Gastroesophageal sphincter (tissue), 4 donors: Measurements from ENCODE around the gene SLCO3A1. TPM values are rescaled to one million over a fixed set of nuclear protein-coding genes. Genes with fewer than 3 reads are reported as not detected.

Source experiments
- ATAC-seq: fragments of 150-250 bp; one replicate; pipeline ENCODE4 v1.9.1; 2016; ENCODE audit warnings: mild to moderate bottlenecking, moderate library complexity
- H3K27ac ChIP-seq, 4 donors: fragments of 200-600 bp; sonication (generic) in 3 of 4; 1 replicate in 3 of 4; 2 replicates in 1 of 4; pipeline ENCODE4 v1.5.1; 2016 to 2019
- H3K27me3 ChIP-seq: fragments of 200-600 bp; sonication (generic); one replicate; pipeline ENCODE4 v1.5.1; 2019
- H3K36me3 ChIP-seq, 2 donors: fragments of 200-600 bp; sonication (generic); one replicate each; pipeline ENCODE4 v1.5.1; 2019; ENCODE audit warnings: control low read depth in 1 of 2
- H3K4me1 ChIP-seq, 3 donors: fragments of 200-600 bp; sonication (generic); 1 replicate in 2 of 3; 2 replicates in 1 of 3; pipeline ENCODE4 v1.5.1; 2016 to 2019; ENCODE audit warnings: control low read depth in 2 of 3
- H3K4me3 ChIP-seq, 2 donors: fragments of 200-600 bp; sonication (generic); one replicate each; pipeline ENCODE4 v1.5.1; 2019; ENCODE audit warnings: mild to moderate bottlenecking in 1 of 2, moderate library complexity in 1 of 2
- H3K9me3 ChIP-seq, 3 donors: fragments of 200-600 bp; sonication (generic); one replicate each; pipeline ENCODE4 v1.5.1; 2017 to 2019; ENCODE audit warnings: control low read depth in 2 of 3
- EP300 ChIP-seq: sonication (generic); formaldehyde crosslinking; IDR thresholded peaks from one replicate; pipeline ENCODE4 v1.6.1; 2017; ENCODE audit warnings: antibody characterized with exemption, mild to moderate bottlenecking
- POLR2A ChIP-seq, 2 donors: fragments of 450-650 bp; IDR thresholded peaks; one replicate each; pipeline ENCODE4 v1.6.1; 2017; ENCODE audit warnings: antibody characterized with exemption in 2 of 2, mild to moderate bottlenecking in 2 of 2, moderate library complexity in 1 of 2
- POLR2AphosphoS5 ChIP-seq: sonication (generic); formaldehyde crosslinking; IDR thresholded peaks from one replicate; pipeline ENCODE4 v1.6.1; 2017; ENCODE audit warnings: antibody characterized with exemption
- WGBS, 2 donors: methylation state at CpG; one replicate each; pipeline ENCODE4 v1.1.5; 2018; ENCODE audit warnings: low coverage in 1 of 2; 5-methylcytosine and 5-hydroxymethylcytosine counted together
- total RNA-seq, 4 donors: library from RNA; depleted of rRNA; stranded (reverse); fragments of >200 nt; gene quantifications; one replicate each; pipeline ENCODE4 v1.1.0, GENCODE V29; 2016
- TF ChIP-seq, protein P1 (sequence below), 4 experiments: fragments of 200-600 bp in 2 of 4; fragments of 450-650 bp in 2 of 4; sonication (generic) in 1 of 4; IDR thresholded peaks; one replicate each; pipeline ENCODE4 v1.5.1; 2017 to 2019; ENCODE audit warnings: antibody characterized with exemption in 4 of 4, mild to moderate bottlenecking in 2 of 4, moderate library complexity in 2 of 4

SLCO3A1 gene
- total RNA-seq, 4 donors from 2014 or later, result 10.1 to 14.4 (median 12.1) TPM

DNA sequence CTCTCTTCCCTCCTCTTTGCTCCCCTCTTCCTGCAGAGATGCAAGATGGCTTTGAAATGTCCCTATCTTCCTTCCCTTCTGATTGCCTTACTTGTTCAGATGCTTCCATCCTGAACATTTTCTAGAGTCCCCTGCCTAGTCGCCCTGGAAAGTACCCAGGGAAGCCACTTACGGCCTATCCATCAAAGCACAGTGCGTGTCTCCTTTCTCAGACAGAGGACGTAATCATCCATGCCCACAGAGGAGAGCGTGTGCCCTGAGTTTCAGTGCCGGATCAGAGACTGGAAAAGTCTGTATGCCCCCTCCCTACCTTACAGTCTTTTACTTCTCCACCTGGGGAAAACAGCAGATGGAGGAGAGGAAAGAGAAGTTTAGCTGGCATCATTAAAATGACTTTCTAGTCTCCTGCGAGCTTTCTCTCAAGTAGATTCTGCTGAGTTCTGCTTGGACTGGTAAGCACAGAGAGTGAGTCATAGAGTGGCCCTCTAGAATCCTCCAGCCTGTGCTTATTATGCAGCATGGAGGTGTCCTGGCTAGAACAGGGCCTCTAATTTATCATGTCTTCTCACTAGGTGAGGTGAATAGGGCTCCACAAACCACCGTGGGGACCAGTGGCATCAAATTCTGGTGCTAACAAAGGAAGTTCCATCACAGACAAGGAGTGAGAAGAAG, 114.6 kb downstream of the SLCO3A1 start:
- H3K4me1 ChIP-seq, result peaks cover 0 to 42% (median 16%) of the 10 kb centered on the region in 3 donors
- H3K27ac ChIP-seq, result no peak overlapping the region
- no peak for ATAC-seq

GRCh38 chr15:91968610-91969009, 115.1 kb downstream of the SLCO3A1 start:
- H3K27ac ChIP-seq, result no peak overlapping the region
- no peaks in the 10 kb centered on the region for H3K9me3 ChIP-seq
- no peak for ATAC-seq
- peaks cover 0 to 42% (median 16%) of the 10 kb centered on the region in 3 donors for H3K4me1 ChIP-seq
- H3K36me3 ChIP-seq, result no peaks in the 10 kb centered on the region
- TF ChIP-seq POLR2A (IDR thresholded peaks at IDR 0.05) (no peak), POLR2AphosphoS5 (no peak), EP300 (no peak)
- TF ChIP-seq, protein P1, sequence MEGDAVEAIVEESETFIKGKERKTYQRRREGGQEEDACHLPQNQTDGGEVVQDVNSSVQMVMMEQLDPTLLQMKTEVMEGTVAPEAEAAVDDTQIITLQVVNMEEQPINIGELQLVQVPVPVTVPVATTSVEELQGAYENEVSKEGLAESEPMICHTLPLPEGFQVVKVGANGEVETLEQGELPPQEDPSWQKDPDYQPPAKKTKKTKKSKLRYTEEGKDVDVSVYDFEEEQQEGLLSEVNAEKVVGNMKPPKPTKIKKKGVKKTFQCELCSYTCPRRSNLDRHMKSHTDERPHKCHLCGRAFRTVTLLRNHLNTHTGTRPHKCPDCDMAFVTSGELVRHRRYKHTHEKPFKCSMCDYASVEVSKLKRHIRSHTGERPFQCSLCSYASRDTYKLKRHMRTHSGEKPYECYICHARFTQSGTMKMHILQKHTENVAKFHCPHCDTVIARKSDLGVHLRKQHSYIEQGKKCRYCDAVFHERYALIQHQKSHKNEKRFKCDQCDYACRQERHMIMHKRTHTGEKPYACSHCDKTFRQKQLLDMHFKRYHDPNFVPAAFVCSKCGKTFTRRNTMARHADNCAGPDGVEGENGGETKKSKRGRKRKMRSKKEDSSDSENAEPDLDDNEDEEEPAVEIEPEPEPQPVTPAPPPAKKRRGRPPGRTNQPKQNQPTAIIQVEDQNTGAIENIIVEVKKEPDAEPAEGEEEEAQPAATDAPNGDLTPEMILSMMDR (IDR thresholded peaks at IDR 0.05), result no peak
- H3K4me3 ChIP-seq, result no peak overlapping the region
- WGBS, 2 donors, result 94 to 100% methylated on average over 3 to 13 of the region's 14 CpGs
- no peaks in the 10 kb centered on the region for H3K27me3 ChIP-seq

More for the DNA sequence above, 114.6 kb downstream of the SLCO3A1 start:
- Histone ChIP-seq H3K9me3 (no peaks in the 10 kb centered on the region), H3K36me3 (no peaks in the 10 kb centered on the region), H3K4me3 (no peak overlapping the region), H3K27me3 (no peaks in the 10 kb centered on the region)
- TF ChIP-seq POLR2AphosphoS5 (no peak), POLR2A (IDR thresholded peaks at IDR 0.05) (no peak), EP300 (no peak)
- TF ChIP-seq, protein P1 (IDR thresholded peaks at IDR 0.05), result no peak
- WGBS, 2 donors, result 87 to 94% methylated on average over 3 to 7 of the region's 8 CpGs

DNA sequence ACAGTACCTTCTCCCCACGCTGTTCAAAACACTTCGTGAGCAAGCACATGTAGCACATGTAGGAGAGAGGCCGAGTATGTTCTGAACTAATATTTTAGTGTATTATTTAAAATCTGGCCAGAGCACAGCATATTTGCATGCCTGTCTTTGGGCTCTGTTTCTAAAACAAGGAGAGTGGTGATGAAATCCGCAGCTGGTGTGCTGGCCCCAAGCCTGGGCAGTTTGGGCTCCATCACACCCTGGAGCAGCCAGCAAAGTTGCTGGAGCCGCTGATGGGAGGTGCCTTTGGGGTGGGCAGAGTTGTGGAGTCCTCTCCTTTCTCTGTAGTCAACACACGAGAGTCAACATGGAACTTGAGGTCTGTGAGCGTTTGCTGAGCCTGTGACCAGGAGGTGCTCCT, 116.6 kb downstream of the SLCO3A1 start:
- no peak overlapping the region for H3K4me3 ChIP-seq
- peak; percentile 85 for ATAC-seq
- WGBS, 2 donors, result 28 to 37% methylated on average over 4 to 6 of the region's 7 CpGs
- H3K27ac ChIP-seq, result peak overlapping the region in 3 of 4 donors; percentile 5 to 41 (median 30)
- H3K27me3 ChIP-seq, result no peaks in the 10 kb centered on the region
- TF ChIP-seq, protein P1 (IDR thresholded peaks at IDR 0.05), result no peak
- peak; percentile 73 for TF ChIP-seq POLR2AphosphoS5
- no peaks in the 10 kb centered on the region for H3K9me3 ChIP-seq
- H3K4me1 ChIP-seq, result peaks cover 0 to 51% (median 16%) of the 10 kb centered on the region in 3 donors
- H3K36me3 ChIP-seq, result no peaks in the 10 kb centered on the region

GRCh38 chr15:91973481-91973880, 120.0 kb downstream of the SLCO3A1 start:
- ATAC-seq, result no peak
- Histone ChIP-seq H3K4me1 (peaks cover 0 to 28% (median 11%) of the 10 kb centered on the region in 3 donors), H3K36me3 (no peaks in the 10 kb centered on the region), H3K4me3 (no peak overlapping the region), H3K27ac (no peak overlapping the region), H3K27me3 (no peaks in the 10 kb centered on the region), H3K9me3 (no peaks in the 10 kb centered on the region)
- TF ChIP-seq POLR2AphosphoS5, result no peak
- TF ChIP-seq, protein P1 (IDR thresholded peaks at IDR 0.05), result no peak
- no peak for TF ChIP-seq POLR2A (IDR thresholded peaks at IDR 0.05)
- WGBS, 2 donors, result 75 to 78% methylated on average over 8 to 9 of the region's 9 CpGs

GRCh38 chr15:91974321-91974720, 120.8 kb downstream of the SLCO3A1 start:
- WGBS, 2 donors, result 79 to 90% methylated on average over 3 to 5 of the region's 6 CpGs
- H3K27ac ChIP-seq, result no peak overlapping the region
- no peaks in the 10 kb centered on the region for H3K36me3 ChIP-seq
- no peak overlapping the region for H3K4me3 ChIP-seq
- H3K4me1 ChIP-seq, result peaks cover 0 to 21% (median 10%) of the 10 kb centered on the region in 3 donors
- no peak for ATAC-seq
- TF ChIP-seq POLR2AphosphoS5 (no peak), EP300 (no peak), POLR2A (IDR thresholded peaks at IDR 0.05) (no peak)
- TF ChIP-seq, protein P1 (IDR thresholded peaks at IDR 0.05), result no peak
- no peaks in the 10 kb centered on the region for H3K27me3 ChIP-seq
- H3K9me3 ChIP-seq, result no peaks in the 10 kb centered on the region
